ENCODE results near the gene CCDC7. TPM values are rescaled to one million over a fixed set of nuclear protein-coding genes. Genes with fewer than 3 reads are reported as not detected.
"Not testable (repeated sequence)": the region's sequence is repeated elsewhere in the genome, so short reads cannot be mapped to it uniquely, and the experiment has no call there.

The CCDC7 gene
- polyA plus RNA-seq, 1 experiment, result 1.9 TPM

GRCh38 chr10:32911285-32912016 lies 465.5 kb downstream of the CCDC7 start:
- Histone ChIP-seq H3K27ac (ENCODE audit: low read depth, low read length) (no peak overlapping the region), H3K9me3 (ENCODE audit: control insufficient read depth, insufficient read depth, low read length) (no peaks in the 10 kb centered on the region), H3K4me3 (ENCODE audit: low read depth, low read length) (no peak overlapping the region), H3K27me3 (ENCODE audit: control insufficient read depth, insufficient read depth, low read length) (no peaks in the 10 kb centered on the region)
- TF ChIP-seq, protein P1, sequence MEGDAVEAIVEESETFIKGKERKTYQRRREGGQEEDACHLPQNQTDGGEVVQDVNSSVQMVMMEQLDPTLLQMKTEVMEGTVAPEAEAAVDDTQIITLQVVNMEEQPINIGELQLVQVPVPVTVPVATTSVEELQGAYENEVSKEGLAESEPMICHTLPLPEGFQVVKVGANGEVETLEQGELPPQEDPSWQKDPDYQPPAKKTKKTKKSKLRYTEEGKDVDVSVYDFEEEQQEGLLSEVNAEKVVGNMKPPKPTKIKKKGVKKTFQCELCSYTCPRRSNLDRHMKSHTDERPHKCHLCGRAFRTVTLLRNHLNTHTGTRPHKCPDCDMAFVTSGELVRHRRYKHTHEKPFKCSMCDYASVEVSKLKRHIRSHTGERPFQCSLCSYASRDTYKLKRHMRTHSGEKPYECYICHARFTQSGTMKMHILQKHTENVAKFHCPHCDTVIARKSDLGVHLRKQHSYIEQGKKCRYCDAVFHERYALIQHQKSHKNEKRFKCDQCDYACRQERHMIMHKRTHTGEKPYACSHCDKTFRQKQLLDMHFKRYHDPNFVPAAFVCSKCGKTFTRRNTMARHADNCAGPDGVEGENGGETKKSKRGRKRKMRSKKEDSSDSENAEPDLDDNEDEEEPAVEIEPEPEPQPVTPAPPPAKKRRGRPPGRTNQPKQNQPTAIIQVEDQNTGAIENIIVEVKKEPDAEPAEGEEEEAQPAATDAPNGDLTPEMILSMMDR (IDR thresholded peaks at IDR 0.05; ENCODE audit: low read depth, low read length), result no peak
- ChIA-PET POLR2A (no interaction called here), CTCF (no interaction called here)
- DNase-seq (ENCODE audit: low read depth, low spot score), result no peak

GRCh38 chr10:32917817-32918216 lies 471.9 kb downstream of the CCDC7 start:
- H3K4me3 ChIP-seq (ENCODE audit: low read depth, low read length); CTCF ChIA-PET; H3K27ac ChIP-seq (ENCODE audit: low read depth, low read length); H3K9me3 ChIP-seq (ENCODE audit: control insufficient read depth, insufficient read depth, low read length); DNase-seq (ENCODE audit: low read depth, low spot score); H3K27me3 ChIP-seq (ENCODE audit: control insufficient read depth, insufficient read depth, low read length); POLR2A ChIA-PET: not testable (repeated sequence)

DNA sequence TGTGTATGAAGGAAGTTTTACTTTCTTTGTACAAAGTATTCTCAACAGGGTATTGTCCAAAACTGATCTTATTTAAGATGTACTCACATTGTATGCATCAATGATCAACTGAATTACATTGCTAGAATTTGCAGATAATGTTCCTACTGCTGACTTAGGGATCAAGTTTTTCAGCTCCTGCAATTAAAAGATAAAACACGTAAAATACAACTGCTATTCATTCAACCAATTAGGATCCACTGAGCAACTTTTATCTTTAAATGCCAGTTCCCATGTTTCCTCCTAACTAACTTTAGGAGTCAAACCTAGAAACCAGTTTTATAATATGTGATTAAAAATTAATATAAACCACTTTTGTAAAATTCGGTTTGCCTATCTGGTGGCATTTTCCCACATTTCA lies 476.2 kb downstream of the CCDC7 start:
- no peak overlapping the region for H3K4me3 ChIP-seq (ENCODE audit: low read depth, low read length)
- TF ChIP-seq, protein P1 (IDR thresholded peaks at IDR 0.05; ENCODE audit: low read depth, low read length), result no peak
- POLR2A ChIA-PET, result no interaction called here
- no peak overlapping the region for H3K27ac ChIP-seq (ENCODE audit: low read depth, low read length)
- H3K9me3 ChIP-seq (ENCODE audit: control insufficient read depth, insufficient read depth, low read length), result 0 out of 2 replicates have a peak, but pooled peaks cover 3% of the 10 kb centered on the region
- DNase-seq (ENCODE audit: low read depth, low spot score), result no peak
- no peaks in the 10 kb centered on the region for H3K27me3 ChIP-seq (ENCODE audit: control insufficient read depth, insufficient read depth, low read length)
- CTCF ChIA-PET, result interaction anchor here (1.6 kb wide), 1 partner anchor 87 kb away, joined by 7 read pairs; no protein-coding TSS in a partner anchor

GRCh38 chr10:32923134-32923533 lies 477.2 kb downstream of the CCDC7 start:
- no peaks in the 10 kb centered on the region for H3K27me3 ChIP-seq (ENCODE audit: control insufficient read depth, insufficient read depth, low read length)
- POLR2A ChIA-PET, result no interaction called here

GRCh38 chr10:32923849-32924248 lies 477.9 kb downstream of the CCDC7 start:
- TF ChIP-seq, protein P1 (IDR thresholded peaks at IDR 0.05; ENCODE audit: low read depth, low read length), result no peak
- DNase-seq (ENCODE audit: low read depth, low spot score), result no peak
- Histone ChIP-seq H3K4me3 (ENCODE audit: low read depth, low read length) (no peak overlapping the region), H3K9me3 (ENCODE audit: control insufficient read depth, insufficient read depth, low read length) (0 out of 2 replicates have a peak, but pooled peaks cover 3% of the 10 kb centered on the region), H3K27me3 (ENCODE audit: control insufficient read depth, insufficient read depth, low read length) (no peaks in the 10 kb centered on the region), H3K27ac (ENCODE audit: low read depth, low read length) (no peak overlapping the region)
- ChIA-PET POLR2A (no interaction called here), CTCF (interaction anchor here (1.6 kb wide), 1 partner anchor 86 kb away, joined by 7 read pairs; no protein-coding TSS in a partner anchor)

More at GRCh38 chr10:32923134-32923533, 477.2 kb downstream of the CCDC7 start:
- Histone ChIP-seq H3K27ac (ENCODE audit: low read depth, low read length) (no peak overlapping the region), H3K4me3 (ENCODE audit: low read depth, low read length) (no peak overlapping the region), H3K9me3 (ENCODE audit: control insufficient read depth, insufficient read depth, low read length) (0 out of 2 replicates have a peak, but pooled peaks cover 3% of the 10 kb centered on the region)
- TF ChIP-seq, protein P1 (IDR thresholded peaks at IDR 0.05; ENCODE audit: low read depth, low read length), result no peak
- CTCF ChIA-PET, result interaction anchor here (1.6 kb wide), 1 partner anchor 86 kb away, joined by 7 read pairs; no protein-coding TSS in a partner anchor
- no peak for DNase-seq (ENCODE audit: low read depth, low spot score)

Other genes starting within 250 kb of the CCDC7 start
- gene EPC1, start 99.0 kb upstream of the CCDC7 start, polyA plus RNA-seq (2011; rRNA removed), result 27.3 and 34.1 TPM in 2 replicates